GM18526 (cell line): ENCODE results near the gene COG5.

Experiments
- POLR2A ChIP-seq: IDR thresholded peaks from 3 replicates; pipeline ENCODE4 v1.6.1; 2011; ENCODE audit not compliant: insufficient read length; ENCODE audit errors: extremely low read depth

The COG5 gene

DNA sequence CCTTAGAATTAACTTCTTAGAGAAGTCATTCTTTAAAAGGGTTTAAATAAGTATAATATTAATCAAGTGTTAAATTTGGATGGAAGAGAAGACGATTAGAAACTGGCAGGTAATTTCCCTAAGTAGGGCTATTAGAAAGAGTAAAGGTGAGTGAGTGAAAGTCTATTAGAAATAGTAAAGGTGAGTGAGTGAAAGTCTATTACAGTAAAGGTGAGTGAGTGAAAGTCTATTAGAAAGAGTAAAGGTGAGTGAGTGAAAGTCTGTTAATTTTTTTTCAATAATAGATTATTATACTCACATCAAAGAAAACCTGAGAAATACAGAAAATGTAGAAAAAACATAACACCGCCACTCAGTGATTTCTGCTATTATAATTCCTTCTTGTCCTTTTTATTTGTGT, 405.7 kb downstream of the COG5 start:
- TF ChIP-seq POLR2A, result no peak

DNA sequence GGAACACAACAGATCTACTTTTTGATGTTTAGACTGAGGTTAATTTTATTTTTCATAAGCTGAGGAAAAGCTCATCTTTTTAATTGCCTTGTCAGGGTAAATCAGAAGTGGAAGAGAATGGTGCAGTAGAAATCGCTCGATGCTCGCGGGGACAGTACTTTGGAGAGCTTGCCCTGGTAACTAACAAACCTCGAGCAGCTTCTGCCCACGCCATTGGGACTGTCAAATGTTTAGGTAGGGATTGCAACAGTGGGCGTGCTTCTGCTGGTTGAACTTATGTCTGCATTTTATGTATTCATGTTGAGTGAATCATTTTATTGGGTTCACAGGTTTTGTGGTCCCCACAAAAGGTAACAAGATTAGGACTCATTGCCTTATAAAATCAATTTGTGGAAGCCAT, 406.6 kb downstream of the COG5 start:
- TF ChIP-seq POLR2A, result no peak

DNA sequence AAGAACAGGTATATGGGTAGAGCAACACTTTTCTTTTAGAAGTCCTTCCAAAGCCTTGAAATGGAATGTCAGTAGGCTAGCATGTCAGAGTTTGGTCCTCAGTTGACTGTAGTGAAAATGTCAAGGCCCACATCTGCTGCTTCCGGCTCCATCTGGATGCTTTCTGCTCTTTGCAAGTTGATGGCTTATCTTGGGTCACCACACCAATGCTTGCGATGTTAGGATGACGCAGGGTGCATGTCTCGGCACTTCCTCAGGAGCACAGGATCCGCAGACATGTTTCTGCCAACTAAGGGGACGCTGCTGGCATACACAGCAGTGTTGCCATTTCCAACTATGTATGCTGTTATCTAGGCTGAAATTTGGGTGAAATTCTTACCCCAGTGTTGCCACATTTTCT, 408.9 kb downstream of the COG5 start:
- no peak for TF ChIP-seq POLR2A

DNA sequence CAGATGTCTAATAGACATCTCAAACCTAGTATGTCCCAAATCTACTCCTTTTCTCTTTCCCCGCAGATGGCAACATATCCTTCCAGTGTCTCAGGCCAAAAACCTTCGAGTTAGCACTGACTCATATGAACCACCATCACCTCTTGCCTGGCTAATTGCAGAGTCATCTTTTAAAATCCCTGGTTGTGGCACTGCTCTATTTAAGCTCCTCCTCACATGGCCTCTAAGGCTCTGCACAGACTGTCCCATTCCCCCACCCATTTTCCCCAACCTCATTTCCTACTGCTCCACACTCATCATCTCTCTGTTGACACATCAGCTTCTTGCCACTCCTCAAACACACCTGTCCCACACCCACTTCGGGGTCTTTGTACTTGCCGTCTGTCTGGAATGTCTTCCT, 411.7 kb downstream of the COG5 start:
- no peak for TF ChIP-seq POLR2A
